Femur (tissue), 1 donor: ENCODE measurements around the gene TIAM2.
A peak's percentile ranks its signal among the peaks of the same experiment; 100 is the strongest.

Experiments used
- DNase-seq: peaks from one replicate; pipeline ENCODE4 v3.0.0-alpha.2; 2017

Gene TIAM2

GRCh38 chr6:155141002-155141401 is 145.9 kb downstream of the TIAM2 start:
- no peak for DNase-seq

- no peak for DNase-seq
Observed at GRCh38 chr6:155141512-155141911, 146.4 kb downstream of the TIAM2 start.

- no peak for DNase-seq
Observed at GRCh38 chr6:155142168-155143028, 147.3 kb downstream of the TIAM2 start.

GRCh38 chr6:155143029-155143577 is 148.0 kb downstream of the TIAM2 start:
- no peak for DNase-seq

- no peak for DNase-seq
Observed at GRCh38 chr6:155143578-155144106, 148.5 kb downstream of the TIAM2 start.

- no peak for DNase-seq
Observed at GRCh38 chr6:155146205-155146604, 151.1 kb downstream of the TIAM2 start.

- no peak for DNase-seq
Observed at GRCh38 chr6:155147958-155148663, 153.0 kb downstream of the TIAM2 start.

- DNase-seq = no peak
Observed at GRCh38 chr6:155150967-155151671, 156.0 kb downstream of the TIAM2 start.

GRCh38 chr6:155152211-155153076 is 157.3 kb downstream of the TIAM2 start:
- no peak for DNase-seq

GRCh38 chr6:155154158-155154830 is 159.2 kb downstream of the TIAM2 start:
- peak; percentile 39 for DNase-seq

GRCh38 chr6:155155787-155156447 is 160.8 kb downstream of the TIAM2 start:
- DNase-seq = no peak

- no peak for DNase-seq
Observed at GRCh38 chr6:155157101-155157500, 162.0 kb downstream of the TIAM2 start.

GRCh38 chr6:155158030-155158843 is 163.1 kb downstream of the TIAM2 start:
- DNase-seq = no peak

- no peak for DNase-seq
Observed at GRCh38 chr6:155162682-155163081, 167.6 kb downstream of the TIAM2 start.

- DNase-seq = no peak
Observed at GRCh38 chr6:155163601-155164000, 168.5 kb downstream of the TIAM2 start.

GRCh38 chr6:155165029-155165710 is 170.1 kb downstream of the TIAM2 start:
- DNase-seq = no peak

- DNase-seq = no peak
Observed at GRCh38 chr6:155170519-155170918, 175.4 kb downstream of the TIAM2 start.

GRCh38 chr6:155171109-155171746 is 176.1 kb downstream of the TIAM2 start:
- peak; percentile 62 for DNase-seq
